Left forelimb (tissue), 1 donor: ENCODE data around the gene RMDN2.
"Not testable (repeated sequence)": the region's sequence is repeated elsewhere in the genome, so short reads cannot be mapped to it uniquely, and the experiment has no call there.

Experiments
- DNase-seq: peaks from one replicate; pipeline ENCODE4 v3.0.0-alpha.2; 2018; ENCODE audit warnings: low spot score

The RMDN2 gene

DNA sequence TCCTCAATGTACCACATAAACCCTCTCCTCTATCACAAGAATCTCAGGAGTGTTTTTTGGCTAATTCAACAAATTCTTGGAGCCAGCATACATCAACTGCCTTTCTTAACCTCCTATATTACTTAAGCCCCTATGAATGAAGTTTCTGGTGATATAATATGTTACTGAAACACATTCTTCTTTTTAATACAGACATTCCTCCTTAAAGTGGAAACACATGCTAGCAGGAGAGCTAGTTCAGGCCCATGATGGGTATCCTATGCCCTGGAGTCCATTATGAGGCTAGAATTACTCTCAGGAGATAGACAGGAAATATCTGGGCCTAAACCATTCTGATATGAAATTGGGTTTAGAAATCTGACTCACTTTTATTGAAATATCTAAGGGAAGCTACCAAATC, 26.6 kb upstream of the RMDN2 start:
- DNase-seq: no peak

DNA sequence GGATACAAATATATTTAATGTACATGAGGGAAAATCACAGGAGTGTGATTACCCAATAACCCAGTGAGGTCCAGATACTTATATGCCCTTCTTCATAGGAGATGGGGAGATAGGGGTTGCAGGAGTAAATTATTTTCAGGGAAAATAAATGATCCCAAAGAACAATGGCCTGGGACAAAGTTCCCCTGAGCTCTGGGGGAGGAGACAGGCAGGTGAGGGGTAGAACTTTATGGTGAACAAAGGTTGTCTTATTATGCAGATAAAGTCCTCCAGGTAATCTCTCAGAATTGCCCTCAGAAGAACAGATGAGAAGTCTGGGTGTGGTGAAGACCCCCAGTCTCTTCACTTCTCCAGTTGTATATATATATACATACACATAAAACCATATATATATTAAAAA, 22.1 kb upstream of the RMDN2 start:
- no peak for DNase-seq

DNA sequence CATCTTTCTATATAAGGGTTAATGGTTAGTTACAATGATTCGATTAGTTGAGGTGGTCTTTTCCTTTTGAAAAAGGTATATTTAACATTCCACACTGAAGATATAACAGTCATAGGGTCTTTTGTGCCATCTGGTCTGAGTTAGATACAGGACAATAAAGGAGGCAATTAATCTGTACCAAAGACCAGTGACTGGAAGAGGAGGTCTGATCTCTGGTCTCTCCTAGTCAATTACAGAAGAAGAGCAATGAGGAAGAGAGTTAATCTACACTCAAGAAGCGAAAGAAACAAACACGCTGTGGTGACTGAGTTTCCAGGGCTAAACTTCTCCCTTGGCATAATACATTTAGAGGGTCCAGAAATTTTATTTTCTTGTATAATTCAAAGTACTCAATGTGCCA, 20.7 kb upstream of the RMDN2 start:
- DNase-seq: no peak

DNA sequence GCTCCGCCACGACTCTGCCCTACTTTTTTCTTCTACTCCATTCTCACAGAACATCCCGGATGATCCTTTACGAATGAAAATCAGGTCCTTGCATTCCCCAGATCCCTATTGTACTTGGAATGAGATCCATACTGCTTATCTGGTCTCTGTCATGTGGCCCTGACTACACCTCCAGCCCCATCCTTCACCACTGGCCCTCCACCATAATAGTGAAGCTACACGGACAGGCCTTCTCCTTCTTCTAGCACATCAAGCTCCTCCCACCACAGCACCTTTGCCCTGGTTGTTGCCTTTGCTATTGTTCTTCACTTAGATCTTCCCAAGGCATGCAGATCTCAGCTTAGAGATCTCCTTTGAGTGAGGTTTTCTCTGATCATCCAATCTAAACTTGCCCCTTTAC, 20.1 kb upstream of the RMDN2 start:
- no peak for DNase-seq

DNA sequence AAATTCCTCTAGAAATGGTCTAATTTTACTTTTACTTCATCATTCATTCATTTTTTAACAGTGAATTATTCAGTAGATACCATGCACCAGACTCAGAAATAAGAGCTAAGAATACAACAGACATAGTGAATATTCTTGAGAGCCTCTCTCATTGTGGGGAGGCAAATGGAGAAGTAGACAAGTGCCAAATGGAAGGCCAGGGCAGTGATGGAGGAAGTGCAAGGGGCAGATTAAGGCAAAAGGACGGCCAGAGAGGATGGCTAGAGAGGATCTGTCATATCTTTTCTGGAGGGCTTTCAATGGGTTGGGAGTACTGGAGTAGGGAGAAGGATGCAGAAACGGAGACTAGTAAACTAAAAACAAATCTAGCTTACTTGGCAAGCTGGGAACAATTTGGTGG, 19.0 kb upstream of the RMDN2 start:
- no peak for DNase-seq

DNA sequence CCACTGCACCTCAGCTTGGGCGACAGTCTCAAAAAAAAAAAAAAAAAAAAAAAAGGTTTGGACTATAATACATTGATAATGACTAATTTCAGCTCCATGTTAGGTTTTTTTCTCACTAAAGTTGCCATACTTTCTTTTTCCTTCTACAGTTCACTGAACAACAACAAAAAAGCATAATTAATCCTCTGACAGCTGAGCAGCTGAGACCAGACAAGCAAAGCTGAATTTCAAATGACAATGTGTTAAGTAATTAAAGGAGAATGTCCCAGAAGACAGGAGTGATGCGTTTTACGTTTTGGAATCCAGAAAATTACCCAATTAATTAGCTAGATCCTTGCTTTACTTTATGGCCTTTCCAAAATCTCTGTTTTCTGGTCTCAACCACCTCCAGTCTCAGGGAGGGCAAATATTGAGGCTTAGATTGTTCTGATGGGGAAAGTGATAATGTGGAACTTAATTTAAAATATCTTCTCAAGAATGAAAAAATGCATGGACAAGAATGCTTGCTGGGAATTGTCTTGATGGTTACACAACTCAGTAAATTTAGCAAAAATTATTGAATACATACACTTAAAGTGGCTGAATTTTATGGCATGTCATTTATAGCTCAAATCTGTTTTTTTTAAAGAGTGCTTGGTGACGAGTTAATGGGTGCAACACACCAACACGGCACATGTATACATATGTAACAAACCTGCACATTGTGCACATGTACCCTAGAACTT, 17.4 kb upstream of the RMDN2 start:
- DNase-seq: no peak

DNA sequence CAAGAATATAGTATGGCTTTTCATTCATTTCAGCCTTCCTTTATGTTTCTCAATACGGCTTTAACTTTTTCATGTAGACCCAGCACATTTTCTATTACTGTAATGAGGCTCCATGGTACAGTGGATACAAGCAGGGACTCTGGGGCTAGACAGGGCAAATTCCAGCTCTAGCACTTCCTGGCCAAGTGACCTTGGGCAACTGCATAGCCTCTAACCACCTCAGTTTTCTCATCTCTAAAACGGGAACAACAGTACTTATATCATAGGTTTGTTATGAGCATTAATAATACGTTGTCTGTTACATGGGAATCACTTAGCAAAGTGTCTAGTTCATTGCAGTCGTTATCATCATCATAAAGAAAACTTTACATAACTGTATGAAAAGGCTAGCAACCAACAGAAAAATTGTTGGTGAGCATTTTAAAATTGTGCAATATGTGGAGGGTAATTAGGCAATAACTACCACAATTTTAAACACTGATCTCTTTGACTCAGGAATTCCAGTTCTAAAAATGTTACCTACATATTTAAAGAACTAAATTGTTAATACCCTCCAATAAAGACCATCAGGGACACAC, 13.7 kb upstream of the RMDN2 start:
- no peak for DNase-seq

DNA sequence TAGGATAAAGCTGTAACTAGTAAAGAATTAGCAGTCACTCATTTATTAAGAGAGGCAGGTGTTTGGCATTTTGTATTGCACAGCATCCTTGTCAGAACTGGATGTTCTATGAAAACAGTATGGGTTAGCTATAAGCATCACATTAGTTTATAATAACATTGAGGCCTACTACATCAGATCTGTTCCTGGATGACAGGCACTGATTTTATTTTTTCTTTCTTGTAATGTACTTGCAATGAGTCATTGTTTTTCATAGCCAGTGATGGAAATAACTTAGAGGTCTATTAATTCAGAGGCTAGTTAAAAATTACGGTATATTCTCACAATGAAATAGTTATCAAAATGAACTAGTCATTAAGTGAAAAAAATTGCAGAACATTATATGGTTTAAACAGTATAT, 13.0 kb upstream of the RMDN2 start:
- no peak for DNase-seq

DNA sequence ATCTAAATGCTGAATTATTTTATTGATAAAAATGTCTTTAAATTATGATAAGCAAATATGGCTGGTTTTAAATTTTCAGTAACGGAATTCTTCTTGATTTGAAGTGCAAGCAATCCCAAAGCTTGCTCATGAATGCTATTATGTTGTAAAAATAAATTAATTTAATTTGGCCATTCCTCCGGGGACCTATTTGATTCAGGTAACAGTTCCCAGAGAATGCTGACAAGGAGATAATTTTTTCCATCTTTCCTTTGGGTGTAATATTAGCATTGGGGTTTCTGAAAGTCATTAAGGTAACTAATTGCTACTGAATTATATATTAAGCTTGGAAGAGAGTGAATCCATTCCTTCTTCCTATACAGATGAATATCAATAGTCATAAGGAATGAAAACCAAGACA, 12.5 kb upstream of the RMDN2 start:
- no peak for DNase-seq

DNA sequence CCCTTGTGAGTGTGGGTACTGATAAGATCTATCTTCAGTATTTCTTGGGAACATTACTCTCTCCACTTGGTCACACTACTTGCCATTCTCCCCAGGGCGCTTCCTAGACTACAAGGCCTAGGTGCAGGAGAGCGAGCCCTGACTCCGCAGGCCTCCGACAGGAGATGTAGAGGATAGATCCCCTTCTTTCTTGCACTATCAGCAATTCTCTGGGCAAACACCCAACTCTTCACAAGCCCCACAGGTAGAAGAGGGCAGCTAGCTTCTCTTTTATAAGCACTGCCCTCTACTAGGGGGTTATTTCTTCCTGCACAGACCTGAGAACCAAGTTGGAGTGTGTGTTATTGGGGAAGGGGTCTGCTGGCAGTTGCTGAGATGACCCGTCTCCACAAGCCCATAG, 10.7 kb upstream of the RMDN2 start:
- no peak for DNase-seq

DNA sequence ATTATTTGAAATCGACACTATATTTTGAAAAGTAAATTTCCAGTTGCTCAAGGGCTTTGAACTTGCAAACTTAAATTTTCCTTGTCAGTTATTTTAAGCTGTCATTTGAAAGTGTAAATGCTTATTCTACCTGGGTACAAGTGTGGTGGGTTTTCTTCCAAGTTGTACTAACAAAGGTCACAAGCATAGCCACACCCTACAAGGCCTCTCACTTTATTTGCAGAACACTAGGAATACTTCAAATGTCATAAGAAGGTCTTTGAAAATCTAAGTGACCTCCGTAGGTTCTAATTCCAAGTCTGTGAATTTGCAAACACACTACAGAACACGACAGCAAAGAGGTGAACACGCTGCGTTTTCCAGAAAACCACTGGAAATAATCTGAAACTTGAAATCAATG, 9.3 kb upstream of the RMDN2 start:
- DNase-seq: no peak

DNA sequence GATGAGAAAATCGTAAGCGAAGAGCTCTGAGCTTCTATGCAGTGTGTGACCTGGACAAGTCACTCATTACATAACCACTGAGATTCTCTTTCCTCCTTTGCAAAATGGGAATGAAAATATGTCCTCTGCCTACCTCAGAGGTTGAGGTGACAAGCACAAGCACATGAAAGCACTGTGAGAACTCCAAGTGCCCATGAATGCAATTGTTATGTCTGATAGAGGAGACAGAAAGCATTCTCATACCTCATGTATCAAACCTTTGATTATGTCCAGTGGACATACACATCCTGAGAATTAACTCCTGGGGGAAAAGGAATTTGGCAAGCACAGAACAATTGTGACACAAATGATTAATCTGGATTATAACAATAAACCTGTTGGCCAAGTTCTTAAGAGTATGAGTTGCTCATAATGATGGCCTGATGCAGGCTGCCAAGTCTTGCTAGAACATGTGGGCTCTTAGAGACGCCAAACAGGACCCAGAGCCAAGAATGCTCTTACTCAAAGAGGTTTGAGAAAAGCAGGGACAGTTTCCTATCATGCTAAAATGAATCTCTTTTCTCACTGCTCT, 8.5 kb upstream of the RMDN2 start:
- no peak for DNase-seq

DNA sequence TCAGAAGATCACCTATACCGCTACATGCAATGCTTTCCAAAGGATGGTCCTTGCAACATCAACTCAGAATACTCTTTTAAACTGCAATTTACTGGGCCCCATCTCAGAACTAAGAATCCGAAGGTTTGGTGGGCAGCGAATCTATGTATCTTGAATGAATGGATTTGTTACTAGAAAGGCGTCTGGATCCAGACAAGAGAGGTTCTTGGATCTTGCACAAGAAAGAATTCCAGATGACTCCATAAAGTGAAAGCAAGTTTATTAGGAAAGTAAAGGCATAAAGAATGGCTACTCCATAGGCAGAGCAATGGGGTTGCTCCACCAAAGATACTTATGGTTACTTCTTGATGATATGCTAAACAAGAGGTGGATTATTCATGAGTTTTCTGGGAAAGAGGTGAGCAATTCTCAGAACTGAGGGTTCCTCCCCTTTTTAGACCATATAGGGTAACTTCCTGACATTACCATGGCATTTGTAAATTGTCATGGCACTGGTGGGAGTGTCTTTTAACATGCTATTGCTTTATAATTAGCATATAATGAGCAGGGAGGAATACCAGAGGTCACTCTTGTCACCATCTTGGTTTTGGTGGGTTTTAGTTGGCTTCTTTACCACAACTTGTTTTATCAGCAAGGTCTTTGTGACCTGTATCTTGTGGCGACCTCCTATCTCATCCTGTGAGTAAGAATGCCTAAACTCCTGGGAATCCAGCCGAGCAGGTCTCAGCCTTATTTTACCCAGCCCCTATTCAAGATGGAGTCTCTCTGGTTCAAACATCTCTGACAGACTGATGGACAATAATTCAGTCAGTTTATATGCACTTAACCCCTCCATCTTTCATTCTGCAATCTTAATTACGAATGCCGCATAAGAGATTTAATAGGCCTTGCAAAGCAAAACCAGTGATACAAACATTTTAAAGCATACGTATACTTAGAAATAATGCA, 7.5 kb upstream of the RMDN2 start:
- DNase-seq: no peak

DNA sequence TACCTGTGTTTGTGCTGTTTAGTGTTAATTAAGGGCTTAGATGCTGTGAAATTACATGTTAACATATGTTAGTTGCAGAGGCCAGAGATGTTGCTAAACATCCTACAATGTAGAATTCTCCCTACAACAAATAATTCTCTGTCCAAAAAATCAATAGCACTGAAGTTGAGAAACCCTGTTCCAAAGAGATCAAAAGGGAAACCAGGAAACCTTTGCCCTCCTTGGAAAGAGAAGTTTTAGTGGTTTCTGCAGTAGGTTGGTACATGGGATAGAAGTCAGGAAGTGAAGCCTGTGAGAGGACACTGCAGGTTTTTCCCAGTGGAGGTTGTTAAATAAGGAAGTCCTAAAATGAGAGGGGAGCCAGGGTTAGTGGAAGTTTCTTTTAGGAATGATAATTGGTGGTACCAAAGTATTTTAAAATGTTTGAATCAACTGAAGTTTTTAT, 6.3 kb upstream of the RMDN2 start:
- no peak for DNase-seq

DNA sequence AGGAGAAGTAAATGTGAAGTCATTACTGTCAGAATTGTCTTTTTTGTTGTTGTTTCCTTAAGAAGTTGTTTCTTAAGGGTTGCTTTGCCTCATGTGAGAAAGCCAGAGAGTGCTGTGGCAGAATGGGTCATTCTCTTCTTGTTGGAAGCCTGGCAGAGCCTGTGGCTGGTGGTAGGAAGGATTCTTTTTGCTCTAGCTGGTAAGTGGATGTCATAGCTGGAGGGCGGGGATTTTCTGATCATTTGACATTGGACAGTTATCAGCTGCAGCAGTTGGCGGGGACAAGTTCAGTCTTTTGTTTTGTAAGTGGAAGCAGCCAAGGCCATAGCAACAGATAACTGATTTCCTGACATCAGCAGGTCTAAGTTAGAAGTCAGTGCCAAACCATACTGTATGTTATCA, 5.5 kb upstream of the RMDN2 start:
- no peak for DNase-seq

DNA sequence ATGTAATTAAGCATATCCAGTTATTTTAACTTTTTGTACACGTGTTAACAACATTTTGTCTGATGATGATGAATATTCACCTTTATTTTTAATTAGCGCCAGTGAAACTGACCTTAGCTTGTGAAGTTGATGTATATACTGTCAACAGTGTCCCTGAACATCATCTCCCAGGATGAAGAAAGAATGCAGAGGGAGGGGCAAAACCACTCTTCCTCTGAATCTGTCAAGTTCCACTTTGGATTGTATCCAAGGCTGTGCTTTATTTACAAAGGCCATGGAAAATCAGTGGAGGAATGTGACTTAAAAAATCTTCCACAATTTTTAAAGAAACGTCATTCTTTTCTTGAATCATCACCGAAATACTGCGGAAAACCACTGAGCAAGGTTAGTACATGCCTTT, 4.5 kb upstream of the RMDN2 start:
- no peak for DNase-seq

DNA sequence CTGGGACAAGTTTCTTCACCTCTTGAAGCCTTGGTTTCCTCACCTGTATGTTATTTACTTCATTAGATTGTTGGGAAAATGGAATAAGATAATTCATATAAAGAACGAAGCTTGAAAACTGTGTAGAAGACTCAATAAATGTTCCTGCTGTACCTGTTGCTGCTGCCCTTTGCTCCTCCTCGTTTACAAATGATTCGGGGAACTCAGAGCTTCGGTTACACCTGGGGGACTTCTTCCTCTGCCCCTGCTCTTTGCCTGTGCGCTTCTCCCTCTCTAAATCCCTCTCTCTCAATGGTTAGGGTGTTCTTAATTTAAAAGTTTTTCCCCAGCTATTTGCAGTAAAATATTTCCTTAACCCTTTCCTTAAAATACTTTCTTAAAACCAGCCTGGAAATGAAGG, 3.3 kb upstream of the RMDN2 start:
- DNase-seq: no peak

DNA sequence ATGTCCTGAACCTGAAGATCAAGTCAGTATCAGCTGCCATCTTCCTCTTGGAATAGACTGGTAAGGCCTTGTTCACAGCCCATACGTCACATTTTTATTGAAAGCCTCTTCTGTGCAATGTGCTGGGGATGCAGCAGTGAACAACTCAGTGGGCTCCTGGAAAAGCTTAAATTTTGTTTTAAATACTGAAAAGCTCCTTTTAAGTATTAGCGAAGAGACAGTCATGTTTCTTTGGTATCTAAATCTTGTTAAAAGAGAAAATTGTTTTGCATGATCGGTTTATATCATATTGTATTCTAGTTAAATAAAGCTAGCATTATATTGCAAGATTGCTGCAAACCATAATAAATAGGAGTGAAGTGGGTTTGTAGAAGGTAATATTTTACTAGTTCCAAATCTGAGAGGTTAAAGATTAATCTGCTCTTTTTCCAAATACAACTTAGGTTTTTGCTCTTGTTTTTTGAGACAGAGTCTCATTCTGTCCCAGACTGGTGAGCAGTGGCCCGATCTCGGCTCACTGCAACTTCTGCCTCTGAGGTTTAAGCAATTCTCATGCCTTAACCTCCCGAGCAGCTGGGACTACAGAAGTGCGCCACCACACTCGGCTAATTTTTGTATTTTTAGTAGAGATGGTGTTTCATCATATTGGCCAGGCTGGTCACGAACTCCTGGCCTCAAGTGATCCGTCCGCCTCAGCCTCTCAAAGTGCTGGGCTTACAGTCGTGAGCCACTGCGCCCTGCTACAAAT, 1.6 kb upstream of the RMDN2 start:
- DNase-seq: no peak

DNA sequence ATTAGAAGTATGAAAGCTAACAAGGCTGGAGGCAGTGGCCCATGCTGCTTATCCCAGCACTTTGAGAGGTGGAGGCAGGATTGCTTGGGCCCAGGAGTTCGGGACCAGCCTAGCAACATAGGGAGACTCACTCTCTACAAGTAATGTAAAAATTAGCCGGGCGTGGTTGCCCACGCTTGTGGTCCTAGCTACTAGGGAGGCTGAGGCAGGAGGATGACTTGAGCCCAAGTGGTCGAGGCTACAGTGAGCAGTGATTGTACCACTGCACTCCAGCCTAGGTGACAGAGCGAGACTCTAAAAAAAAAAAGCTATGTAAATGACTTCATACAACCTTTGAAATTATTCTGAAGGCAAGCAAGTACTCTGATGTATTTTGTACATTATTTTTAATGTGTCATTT, 1.5 kb downstream of the RMDN2 start:
- DNase-seq: no peak

DNA sequence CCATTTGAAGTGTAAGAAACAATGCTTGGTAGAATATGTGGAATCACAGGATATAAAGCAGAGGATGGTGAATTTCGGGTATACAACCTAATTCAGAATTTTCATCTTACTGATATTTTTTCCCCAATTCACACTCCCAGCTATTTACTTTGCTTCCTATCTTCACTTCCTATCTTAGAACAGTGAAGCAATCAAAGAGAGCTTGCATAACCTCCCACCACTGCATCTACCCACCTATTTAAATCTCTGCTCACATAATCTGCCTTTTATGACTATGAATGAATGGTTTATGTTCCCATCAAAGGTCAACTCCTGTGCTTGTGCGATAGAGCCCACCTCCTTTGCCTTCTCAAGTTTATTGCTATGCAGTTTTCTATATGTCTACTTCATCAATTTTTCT, 3.3 kb downstream of the RMDN2 start:
- no peak for DNase-seq

DNA sequence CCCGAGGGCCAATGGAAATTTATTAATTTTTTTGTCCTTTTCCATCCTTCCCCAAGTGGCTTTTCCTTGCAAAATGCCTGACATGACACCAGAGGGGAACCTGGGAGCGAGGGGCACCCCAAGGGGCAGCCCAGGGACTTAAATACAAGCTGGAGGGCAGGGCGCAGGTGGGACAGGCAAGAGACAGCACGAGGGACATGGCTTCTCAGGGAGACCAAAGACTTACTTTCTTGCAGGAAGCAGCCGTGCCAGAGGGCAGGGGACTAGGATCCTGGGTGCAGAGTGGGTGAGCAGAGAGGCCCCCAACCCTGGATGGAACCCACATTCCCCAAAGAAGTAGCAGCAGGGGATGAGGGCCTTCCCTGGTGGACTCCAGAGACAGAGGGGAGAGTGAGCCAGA, 5.3 kb downstream of the RMDN2 start:
- DNase-seq: not testable (repeated sequence)

DNA sequence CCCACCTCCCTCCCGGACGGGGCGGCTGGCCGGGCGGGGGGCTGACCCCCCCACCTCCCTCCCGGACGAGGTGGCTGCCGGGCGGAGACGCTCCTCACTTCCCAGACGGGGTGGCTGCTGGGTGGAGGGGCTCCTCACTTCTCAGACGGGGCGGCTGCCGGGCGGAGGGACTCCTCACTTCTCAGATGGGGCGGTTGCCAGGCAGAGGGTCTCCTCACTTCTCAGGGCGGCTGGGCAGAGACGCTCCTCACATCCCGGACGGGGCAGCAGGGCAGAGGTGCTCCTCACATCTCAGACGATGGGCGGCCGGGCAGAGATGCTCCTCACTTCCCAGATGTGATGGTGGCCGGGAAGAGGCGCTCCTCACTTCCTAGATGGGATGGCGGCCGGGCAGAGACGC, 7.8 kb downstream of the RMDN2 start:
- not testable (repeated sequence) for DNase-seq
